K562 (cell line): ENCODE results near the gene METRN. TPM values are rescaled to one million over a fixed set of nuclear protein-coding genes. Genes with fewer than 3 reads are reported as not detected.

Experiments used
- C11orf30 ChIP-seq: fragments of 450-650 bp; IDR thresholded peaks from 2 replicates; pipeline ENCODE4 v1.6.1; 2016; ENCODE audit warnings: low read depth, mild to moderate bottlenecking
- CBFA2T3 ChIP-seq: fragments of 450-650 bp; IDR thresholded peaks from 2 replicates; pipeline ENCODE4 v1.6.1; 2017
- CHCHD3 ChIP-seq: fragments of 250-450 bp; sonication (Bioruptor Pico); IDR thresholded peaks from 2 replicates; pipeline ENCODE4 v2.1.2; 2022; ENCODE audit warnings: mild to moderate bottlenecking
- CREM ChIP-seq: IDR thresholded peaks from 2 replicates; pipeline ENCODE4 v1.6.1; 2014; ENCODE audit warnings: antibody characterized with exemption, low read depth
- CTBP1 ChIP-seq: fragments of 450-650 bp; IDR thresholded peaks from 2 replicates; pipeline ENCODE4 v1.6.1; 2016; ENCODE audit warnings: borderline replicate concordance
- IRF2 ChIP-seq: sonication (generic); formaldehyde crosslinking; IDR thresholded peaks from 2 replicates; pipeline ENCODE4 v1.8.1; 2022; ENCODE audit warnings: mild to moderate bottlenecking, missing genetic modification reagents
- IRF9 ChIP-seq: fragments of 450-650 bp; IDR thresholded peaks from 2 replicates; pipeline ENCODE4 v1.6.1; 2016; ENCODE audit warnings: missing biosample characterization, missing genetic modification characterization
- NCOR1 ChIP-seq: fragments of 450-650 bp; IDR thresholded peaks from 2 replicates; pipeline ENCODE4 v1.6.1; 2016; ENCODE audit warnings: mild to moderate bottlenecking, moderate library complexity
- NRF1 ChIP-seq, 2 experiments: fragments of 450-650 bp; IDR thresholded peaks in 1 of 2; conservative IDR thresholded peaks in 1 of 2; 2 replicates each; pipeline ENCODE4 v1.6.1; 2014; ENCODE audit warnings: mild to moderate bottlenecking in 2 of 2
- SAFB ChIP-seq: fragments of 200-400 bp; formaldehyde crosslinking; IDR thresholded peaks from 2 replicates; pipeline ENCODE4 v1.6.1; 2017; ENCODE audit warnings: low read depth, low read length, borderline replicate concordance
- SIN3B ChIP-seq: fragments of 450-650 bp; IDR thresholded peaks from 2 replicates; pipeline ENCODE4 v1.6.1; 2017; ENCODE audit warnings: low read depth, mild to moderate bottlenecking, moderate library complexity
- TGIF2 ChIP-seq: sonication (generic); formaldehyde crosslinking; IDR thresholded peaks from 2 replicates; pipeline ENCODE4 v1.8.1; 2022; ENCODE audit warnings: mild to moderate bottlenecking, missing genetic modification reagents, moderate library complexity
- VEZF1 ChIP-seq: fragments of 200-800 bp; sonication (Bioruptor generic); IDR thresholded peaks from 2 replicates; pipeline ENCODE4 v1.6.1; 2017; ENCODE audit warnings: missing genetic modification characterization, missing compliant biosample characterization
- WHSC1 ChIP-seq: IDR thresholded peaks from one replicate; pipeline ENCODE4 v1.6.1; 2012; ENCODE audit warnings: low read length, control low read depth, inconsistent platforms
- ZBTB7A ChIP-seq: IDR thresholded peaks from 2 replicates; pipeline ENCODE4 v1.6.1; 2011; ENCODE audit warnings: low read depth, mild to moderate bottlenecking, low read length, moderate library complexity, borderline replicate concordance; ENCODE audit not compliant: control insufficient read depth
- ZEB2 ChIP-seq: fragments of 450-650 bp; IDR thresholded peaks from 2 replicates; pipeline ENCODE4 v1.6.1; 2016
- ZFPM2 ChIP-seq: fragments of 250-450 bp; sonication (Bioruptor Pico); IDR thresholded peaks from 2 replicates; pipeline ENCODE4 v1.5.1; 2022; ENCODE audit warnings: mild to moderate bottlenecking
- ZNF197 ChIP-seq: fragments of 200-800 bp; sonication (Bioruptor generic); IDR thresholded peaks from 2 replicates; pipeline ENCODE4 v1.6.1; 2016; ENCODE audit warnings: low read depth, missing genetic modification characterization, missing compliant biosample characterization
- polyA plus RNA-seq, 8 experiments: library from polyadenylated mRNA; depleted of rRNA in 4 of 8; stranded (reverse) in 5 of 8; unstranded in 3 of 8; fragments of >200 nt; fragmentation: Nextera tagmentation in 2 of 8; fragmentation: Illumina TruSeq in 1 of 8; extraction: Ambion mirVana in 2 of 8; extraction: Trizol in 1 of 8; gene quantifications; 2 replicates each; pipeline versions ENCODE4 v1.2.1 to v1.2.3, GENCODE V29; 2011 to 2014; ENCODE audit warnings: inconsistent platforms in 1 of 8, missing spikeins in 1 of 8
- total RNA-seq, 7 experiments: library from RNA; depleted of rRNA in 6 of 7; stranded (reverse); fragments of >200 nt in 6 of 7; fragmentation: Illumina TruSeq in 2 of 7; extraction: Trizol in 2 of 7; gene quantifications; 2 replicates each; pipeline versions ENCODE4 v1.2.1 to v1.2.3, GENCODE V29; 2011 to 2021; ENCODE audit warnings: low replicate concordance in 1 of 7
- TF ChIP-seq, protein P1 (sequence below): fragments of 250-450 bp; sonication (Bioruptor Pico); IDR thresholded peaks from 2 replicates; pipeline ENCODE4 v1.8.0; 2021; ENCODE audit warnings: moderate library complexity, mild to moderate bottlenecking, inconsistent platforms
- TF ChIP-seq, protein P2 (sequence below): fragments of 450-650 bp; conservative IDR thresholded peaks from 2 replicates; pipeline ENCODE4 v1.6.1; 2016; ENCODE audit warnings: missing genetic modification characterization, low read depth, mild to moderate bottlenecking, missing compliant biosample characterization, moderate library complexity
- TF ChIP-seq, protein P3 (sequence below): sonication (generic); formaldehyde crosslinking; IDR thresholded peaks from 2 replicates; pipeline ENCODE4 v1.8.0; 2022; ENCODE audit warnings: missing genetic modification reagents, mild to moderate bottlenecking, borderline replicate concordance

The METRN gene
- total and polyA plus RNA-seq, 9 of the 15 experiments (the other 6 are each of a cell fraction or from before 2014, with no cell fraction given), result 0.20 to 89.8 (median 15.4) TPM

DNA sequence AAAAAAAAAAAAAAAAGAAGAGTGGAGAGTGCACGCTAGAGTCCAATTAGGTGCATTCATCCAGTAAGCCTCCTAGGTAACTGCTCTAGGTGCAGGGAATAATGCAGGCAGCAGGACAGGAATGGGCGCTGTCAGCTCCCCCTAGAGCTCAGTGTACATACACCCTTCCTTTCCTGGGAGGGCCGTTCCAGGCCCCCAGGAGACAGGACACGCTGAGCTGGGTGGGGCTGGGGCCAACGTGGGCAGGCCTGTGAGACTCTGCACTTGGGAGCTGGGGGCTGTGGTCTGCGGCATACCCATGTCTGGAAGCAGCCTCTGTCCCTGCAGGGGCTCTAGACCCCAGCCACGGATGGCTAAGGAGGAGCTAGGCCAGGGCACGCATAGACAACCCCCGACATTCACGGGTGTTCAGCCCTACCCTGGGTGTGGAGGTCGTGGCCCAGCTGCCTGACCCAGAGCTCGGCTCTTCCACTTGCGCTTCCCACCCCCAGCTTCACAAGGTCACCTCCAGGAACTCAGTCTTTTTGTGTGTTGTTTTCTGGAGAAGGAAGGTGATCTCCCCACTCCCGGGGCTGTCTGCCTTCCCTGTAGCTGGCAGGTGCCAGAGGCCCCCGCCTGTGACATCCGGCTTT, 5.0 kb downstream of the METRN start (continued):
- TF ChIP-seq, protein P1, sequence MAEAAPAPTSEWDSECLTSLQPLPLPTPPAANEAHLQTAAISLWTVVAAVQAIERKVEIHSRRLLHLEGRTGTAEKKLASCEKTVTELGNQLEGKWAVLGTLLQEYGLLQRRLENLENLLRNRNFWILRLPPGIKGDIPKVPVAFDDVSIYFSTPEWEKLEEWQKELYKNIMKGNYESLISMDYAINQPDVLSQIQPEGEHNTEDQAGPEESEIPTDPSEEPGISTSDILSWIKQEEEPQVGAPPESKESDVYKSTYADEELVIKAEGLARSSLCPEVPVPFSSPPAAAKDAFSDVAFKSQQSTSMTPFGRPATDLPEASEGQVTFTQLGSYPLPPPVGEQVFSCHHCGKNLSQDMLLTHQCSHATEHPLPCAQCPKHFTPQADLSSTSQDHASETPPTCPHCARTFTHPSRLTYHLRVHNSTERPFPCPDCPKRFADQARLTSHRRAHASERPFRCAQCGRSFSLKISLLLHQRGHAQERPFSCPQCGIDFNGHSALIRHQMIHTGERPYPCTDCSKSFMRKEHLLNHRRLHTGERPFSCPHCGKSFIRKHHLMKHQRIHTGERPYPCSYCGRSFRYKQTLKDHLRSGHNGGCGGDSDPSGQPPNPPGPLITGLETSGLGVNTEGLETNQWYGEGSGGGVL (CRISPR knock-in tag), result no peak
- TF ChIP-seq ZEB2 (no peak), TGIF2 (CRISPR knock-in tag) (no peak), CREM (peak; percentile 46), ZNF197 (CRISPR knock-in tag) (no peak), NRF1 (conservative IDR thresholded peaks at IDR 0.05 in 1 of 2, IDR thresholded peaks at IDR 0.05 in 1 of 2) (0 out of 4 replicates have a peak, but pooled peaks of 1 of the 2 experiments have one; percentile 5), CTBP1 (no peak), CBFA2T3 (peak; percentile 30), SIN3B (0 out of 2 replicates have a peak, but pooled peaks have one; percentile 29), NCOR1 (no peak), ZFPM2 (CRISPR knock-in tag) (no peak), VEZF1 (CRISPR knock-in tag) (no peak; the same call in 1 of the 2 replicates), IRF2 (CRISPR knock-in tag) (no peak), ZBTB7A (peak; percentile 45; the same call in 1 of the 2 replicates), IRF9 (tag) (no peak), WHSC1 (no peak), SAFB (peak; percentile 28; the same call in 1 of the 2 replicates), C11orf30 (no peak), CHCHD3 (CRISPR knock-in tag) (no peak)
- TF ChIP-seq, protein P2, sequence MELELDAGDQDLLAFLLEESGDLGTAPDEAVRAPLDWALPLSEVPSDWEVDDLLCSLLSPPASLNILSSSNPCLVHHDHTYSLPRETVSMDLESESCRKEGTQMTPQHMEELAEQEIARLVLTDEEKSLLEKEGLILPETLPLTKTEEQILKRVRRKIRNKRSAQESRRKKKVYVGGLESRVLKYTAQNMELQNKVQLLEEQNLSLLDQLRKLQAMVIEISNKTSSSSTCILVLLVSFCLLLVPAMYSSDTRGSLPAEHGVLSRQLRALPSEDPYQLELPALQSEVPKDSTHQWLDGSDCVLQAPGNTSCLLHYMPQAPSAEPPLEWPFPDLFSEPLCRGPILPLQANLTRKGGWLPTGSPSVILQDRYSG (tag), result no peak
- TF ChIP-seq, protein P3, sequence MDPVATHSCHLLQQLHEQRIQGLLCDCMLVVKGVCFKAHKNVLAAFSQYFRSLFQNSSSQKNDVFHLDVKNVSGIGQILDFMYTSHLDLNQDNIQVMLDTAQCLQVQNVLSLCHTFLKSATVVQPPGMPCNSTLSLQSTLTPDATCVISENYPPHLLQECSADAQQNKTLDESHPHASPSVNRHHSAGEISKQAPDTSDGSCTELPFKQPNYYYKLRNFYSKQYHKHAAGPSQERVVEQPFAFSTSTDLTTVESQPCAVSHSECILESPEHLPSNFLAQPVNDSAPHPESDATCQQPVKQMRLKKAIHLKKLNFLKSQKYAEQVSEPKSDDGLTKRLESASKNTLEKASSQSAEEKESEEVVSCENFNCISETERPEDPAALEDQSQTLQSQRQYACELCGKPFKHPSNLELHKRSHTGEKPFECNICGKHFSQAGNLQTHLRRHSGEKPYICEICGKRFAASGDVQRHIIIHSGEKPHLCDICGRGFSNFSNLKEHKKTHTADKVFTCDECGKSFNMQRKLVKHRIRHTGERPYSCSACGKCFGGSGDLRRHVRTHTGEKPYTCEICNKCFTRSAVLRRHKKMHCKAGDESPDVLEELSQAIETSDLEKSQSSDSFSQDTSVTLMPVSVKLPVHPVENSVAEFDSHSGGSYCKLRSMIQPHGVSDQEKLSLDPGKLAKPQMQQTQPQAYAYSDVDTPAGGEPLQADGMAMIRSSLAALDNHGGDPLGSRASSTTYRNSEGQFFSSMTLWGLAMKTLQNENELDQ (CRISPR knock-in tag), result no peak
